LNCAP (cell line): ENCODE results near the gene WWOX.

ENCODE experiments used
- CTCF ChIP-seq: fragments of 450-650 bp; IDR thresholded peaks from 2 replicates; pipeline ENCODE4 v1.5.1; 2017; ENCODE audit warnings: mild to moderate bottlenecking

Gene WWOX

GRCh38 chr16:78998879-78999278 lies 899.4 kb downstream of the WWOX start:
- TF ChIP-seq CTCF = no peak

GRCh38 chr16:79001156-79001967 lies 901.9 kb downstream of the WWOX start:
- TF ChIP-seq CTCF = no peak

GRCh38 chr16:79003026-79003609 lies 903.7 kb downstream of the WWOX start:
- no peak for TF ChIP-seq CTCF

GRCh38 chr16:79004309-79004708 lies 904.9 kb downstream of the WWOX start:
- no peak for TF ChIP-seq CTCF

- no peak for TF ChIP-seq CTCF
Observed at GRCh38 chr16:79005096-79005495, 905.6 kb downstream of the WWOX start.

GRCh38 chr16:79006206-79006605 lies 906.8 kb downstream of the WWOX start:
- no peak for TF ChIP-seq CTCF

- TF ChIP-seq CTCF = no peak
Observed at GRCh38 chr16:79006765-79007164, 907.3 kb downstream of the WWOX start.
